Mucosa of rectum (tissue), 2 donors: ENCODE data around the gene CIB1.
A peak's percentile ranks its signal among the peaks of the same experiment; 100 is the strongest.

ENCODE experiments used
- H3K27ac ChIP-seq, 2 donors: one replicate each; pipeline ENCODE4 v1.7.0; 2013; ENCODE audit warnings: inconsistent platforms in 2 of 2, low read depth in 2 of 2, low read length in 2 of 2
- H3K27me3 ChIP-seq, 2 donors: one replicate each; pipeline ENCODE4 v1.7.0; 2013; ENCODE audit warnings: low read length in 2 of 2; ENCODE audit not compliant: control insufficient read depth in 2 of 2, insufficient read depth in 2 of 2
- H3K36me3 ChIP-seq, 2 donors: one replicate each; pipeline ENCODE4 v1.7.0; 2013; ENCODE audit warnings: low read length in 2 of 2; ENCODE audit not compliant: control insufficient read depth in 2 of 2, insufficient read depth in 2 of 2
- H3K4me1 ChIP-seq, 2 donors: one replicate each; pipeline ENCODE4 v1.7.0; 2013; ENCODE audit warnings: low read length in 2 of 2, mild to moderate bottlenecking in 1 of 2; ENCODE audit not compliant: control insufficient read depth in 2 of 2, insufficient read depth in 2 of 2
- H3K4me3 ChIP-seq, 2 donors: one replicate each; pipeline ENCODE4 v1.7.0; 2013; ENCODE audit warnings: low read length in 2 of 2
- H3K9ac ChIP-seq, 2 donors: one replicate each; pipeline ENCODE4 v1.7.0; 2013; ENCODE audit warnings: low read length in 2 of 2, low read depth in 1 of 2, mild to moderate bottlenecking in 1 of 2
- H3K9me3 ChIP-seq, 2 donors: one replicate each; pipeline ENCODE4 v1.7.0; 2013; ENCODE audit warnings: low read length in 2 of 2; ENCODE audit not compliant: control insufficient read depth in 2 of 2
- donor health status: healthy.
- donor health status: Normal muscosa, but diverticular disease.

CIB1 gene

DNA sequence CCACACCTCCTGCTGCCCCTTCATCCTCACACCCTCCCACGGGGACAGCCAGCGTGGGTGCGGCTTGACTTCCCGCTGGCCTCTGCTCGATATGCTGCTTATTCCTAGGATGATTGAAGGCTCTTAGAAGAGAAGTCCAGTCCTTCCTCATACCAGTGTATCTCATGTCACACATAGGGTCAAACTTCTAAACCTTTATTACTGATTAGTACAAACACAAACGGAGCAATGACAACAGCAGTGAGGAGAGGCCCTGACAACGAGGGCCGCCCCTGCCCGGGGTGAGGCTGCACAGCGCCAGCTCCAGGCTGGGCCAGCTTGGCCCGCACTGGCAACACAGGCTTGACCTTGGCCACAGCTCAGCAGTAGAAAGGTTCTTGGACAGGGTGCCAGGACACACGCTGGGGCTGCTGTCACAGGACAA is 3.7 kb downstream of the CIB1 start:
- H3K27ac ChIP-seq: peak overlapping the region; percentile 99
- H3K36me3 ChIP-seq: peaks cover 45 to 59% of the 10 kb centered on the region in 2 donors
- H3K27me3 ChIP-seq: no peaks in the 10 kb centered on the region
- peaks cover 42 to 48% of the 10 kb centered on the region in 2 donors for H3K4me1 ChIP-seq
- H3K9me3 ChIP-seq: no peaks in the 10 kb centered on the region
- no peak overlapping the region for H3K4me3 ChIP-seq
- H3K9ac ChIP-seq: peak overlapping the region; percentile 44 to 98

DNA sequence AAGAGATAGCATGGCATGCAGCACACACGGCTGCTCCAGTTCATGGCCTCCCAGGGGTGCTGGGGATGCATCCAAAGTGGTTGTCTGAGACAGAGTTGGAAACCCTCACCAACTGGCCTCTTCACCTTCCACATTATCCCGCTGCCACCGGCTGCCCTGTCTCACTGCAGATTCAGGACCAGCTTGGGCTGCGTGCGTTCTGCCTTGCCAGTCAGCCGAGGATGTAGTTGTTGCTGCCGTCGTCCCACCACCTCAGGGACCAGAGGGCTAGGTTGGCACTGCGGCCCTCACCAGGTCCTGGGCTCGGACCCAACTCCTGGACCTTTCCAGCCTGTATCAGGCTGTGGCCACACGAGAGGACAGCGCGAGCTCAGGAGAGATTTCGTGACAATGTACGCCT is 4.8 kb downstream of the CIB1 start:
- no peaks in the 10 kb centered on the region for H3K9me3 ChIP-seq
- no peaks in the 10 kb centered on the region for H3K27me3 ChIP-seq
- H3K27ac ChIP-seq: peak overlapping the region; percentile 11 to 56
- H3K4me3 ChIP-seq: no peak overlapping the region
- H3K36me3 ChIP-seq: peaks cover 56 to 69% of the 10 kb centered on the region in 2 donors
- peaks cover 36 to 38% of the 10 kb centered on the region in 2 donors for H3K4me1 ChIP-seq
- peak overlapping the region in 1 of 2 donors; percentile 4 for H3K9ac ChIP-seq

DNA sequence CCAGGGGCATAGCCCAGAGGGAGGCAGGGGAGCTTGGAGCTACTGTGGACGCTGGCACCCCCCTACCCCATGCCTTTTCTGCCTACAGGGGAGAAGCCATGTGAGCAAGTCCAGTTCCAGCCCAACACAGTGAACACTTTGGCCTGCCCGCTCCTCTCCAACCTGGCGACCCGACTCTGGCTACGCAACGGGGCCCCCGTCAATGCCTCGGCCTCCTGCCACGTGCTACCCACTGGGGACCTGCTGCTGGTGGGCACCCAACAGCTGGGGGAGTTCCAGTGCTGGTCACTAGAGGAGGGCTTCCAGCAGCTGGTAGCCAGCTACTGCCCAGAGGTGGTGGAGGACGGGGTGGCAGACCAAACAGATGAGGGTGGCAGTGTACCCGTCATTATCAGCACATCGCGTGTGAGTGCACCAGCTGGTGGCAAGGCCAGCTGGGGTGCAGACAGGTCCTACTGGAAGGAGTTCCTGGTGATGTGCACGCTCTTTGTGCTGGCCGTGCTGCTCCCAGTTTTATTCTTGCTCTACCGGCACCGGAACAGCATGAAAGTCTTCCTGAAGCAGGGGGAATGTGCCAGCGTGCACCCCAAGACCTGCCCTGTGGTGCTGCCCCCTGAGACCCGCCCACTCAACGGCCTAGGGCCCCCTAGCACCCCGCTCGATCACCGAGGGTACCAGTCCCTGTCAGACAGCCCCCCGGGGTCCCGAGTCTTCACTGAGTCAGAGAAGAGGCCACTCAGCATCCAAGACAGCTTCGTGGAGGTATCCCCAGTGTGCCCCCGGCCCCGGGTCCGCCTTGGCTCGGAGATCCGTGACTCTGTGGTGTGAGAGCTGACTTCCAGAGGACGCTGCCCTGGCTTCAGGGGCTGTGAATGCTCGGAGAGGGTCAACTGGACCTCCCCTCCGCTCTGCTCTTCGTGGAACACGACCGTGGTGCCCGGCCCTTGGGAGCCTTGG is 5.6 kb downstream of the CIB1 start:
- H3K27ac ChIP-seq: peak overlapping the region in 1 of 2 donors; percentile 56
- no peaks in the 10 kb centered on the region for H3K27me3 ChIP-seq
- peaks cover 65 to 78% of the 10 kb centered on the region in 2 donors for H3K36me3 ChIP-seq
- no peak overlapping the region for H3K4me3 ChIP-seq
- peak overlapping the region in 1 of 2 donors; percentile 4 for H3K9ac ChIP-seq
- peaks cover 35 to 36% of the 10 kb centered on the region in 2 donors for H3K4me1 ChIP-seq
- H3K9me3 ChIP-seq: no peaks in the 10 kb centered on the region

DNA sequence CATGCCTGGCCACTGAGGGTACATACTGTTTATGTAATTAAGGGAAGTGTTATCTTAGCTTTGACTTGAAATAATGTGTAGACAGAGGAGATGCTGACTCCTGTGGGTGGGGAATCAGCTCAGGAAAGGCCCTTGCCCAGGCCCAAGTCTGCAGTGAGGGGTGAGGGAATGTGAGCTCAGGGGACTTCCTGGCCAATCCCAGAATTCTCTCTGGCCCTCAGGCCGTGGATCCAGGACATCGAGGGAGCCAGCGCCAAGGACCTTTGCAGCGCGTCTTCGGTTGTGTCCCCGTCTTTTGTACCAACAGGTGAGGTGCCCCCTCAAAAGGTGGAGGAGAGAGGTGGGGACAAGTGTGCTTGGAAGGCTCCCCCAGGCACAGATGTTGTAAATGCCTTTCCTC is 6.4 kb downstream of the CIB1 start:
- Histone ChIP-seq H3K9me3 (no peaks in the 10 kb centered on the region), H3K4me1 (peaks cover 28 to 30% of the 10 kb centered on the region in 2 donors), H3K27ac (no peak overlapping the region), H3K27me3 (no peaks in the 10 kb centered on the region), H3K4me3 (no peak overlapping the region), H3K9ac (no peak overlapping the region), H3K36me3 (peaks cover 72 to 80% of the 10 kb centered on the region in 2 donors)

DNA sequence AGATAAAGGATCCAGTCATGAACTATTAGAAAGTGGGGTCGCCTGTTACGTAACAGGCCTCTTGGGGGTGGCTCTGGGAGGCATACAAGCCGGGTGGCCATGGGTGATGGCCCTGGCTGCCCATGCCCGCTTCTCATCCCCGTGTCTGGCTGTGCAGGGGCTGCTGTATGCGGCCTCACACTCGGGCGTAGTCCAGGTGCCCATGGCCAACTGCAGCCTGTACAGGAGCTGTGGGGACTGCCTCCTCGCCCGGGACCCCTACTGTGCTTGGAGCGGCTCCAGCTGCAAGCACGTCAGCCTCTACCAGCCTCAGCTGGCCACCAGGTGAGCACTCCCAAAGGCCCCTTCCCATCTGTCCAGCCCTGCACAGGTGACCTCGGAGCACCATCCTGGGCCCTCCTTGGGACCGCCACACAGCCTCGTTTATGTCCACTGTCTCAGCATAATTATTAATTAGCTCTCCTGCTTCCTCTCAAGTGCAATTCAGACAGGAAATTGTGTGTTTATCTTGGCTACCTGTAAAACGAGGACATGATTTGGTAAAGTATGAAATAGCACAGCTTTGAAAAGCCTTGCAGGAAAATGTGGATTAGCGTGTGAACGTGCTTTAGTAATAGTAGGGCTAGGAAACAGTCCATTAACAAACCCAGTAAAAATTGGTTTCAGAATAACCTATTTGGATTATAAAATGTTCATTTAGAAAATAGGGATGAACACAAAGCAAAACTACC is 8.1 kb downstream of the CIB1 start:
- H3K4me1 ChIP-seq: peaks cover 11 to 19% of the 10 kb centered on the region in 2 donors
- no peak overlapping the region for H3K27ac ChIP-seq
- H3K9me3 ChIP-seq: no peaks in the 10 kb centered on the region
- no peak overlapping the region for H3K4me3 ChIP-seq
- H3K36me3 ChIP-seq: peaks cover 64 to 70% of the 10 kb centered on the region in 2 donors
- H3K27me3 ChIP-seq: no peaks in the 10 kb centered on the region
- H3K9ac ChIP-seq: no peak overlapping the region

DNA sequence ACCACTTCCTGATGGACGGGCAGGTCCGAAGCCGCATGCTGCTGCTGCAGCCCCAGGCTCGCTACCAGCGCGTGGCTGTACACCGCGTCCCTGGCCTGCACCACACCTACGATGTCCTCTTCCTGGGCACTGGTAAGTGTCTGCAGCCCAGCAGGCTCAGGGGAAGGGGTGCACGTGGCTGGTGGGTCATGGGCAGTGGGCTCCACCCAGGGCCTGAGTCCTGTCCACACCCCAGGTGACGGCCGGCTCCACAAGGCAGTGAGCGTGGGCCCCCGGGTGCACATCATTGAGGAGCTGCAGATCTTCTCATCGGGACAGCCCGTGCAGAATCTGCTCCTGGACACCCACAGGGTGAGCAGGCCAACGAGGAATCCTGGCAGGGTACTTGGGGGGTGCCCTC is 8.7 kb downstream of the CIB1 start:
- H3K27me3 ChIP-seq: no peaks in the 10 kb centered on the region
- H3K36me3 ChIP-seq: peaks cover 60 to 67% of the 10 kb centered on the region in 2 donors
- no peak overlapping the region for H3K9ac ChIP-seq
- no peaks in the 10 kb centered on the region for H3K9me3 ChIP-seq
- no peak overlapping the region for H3K4me3 ChIP-seq
- no peak overlapping the region for H3K27ac ChIP-seq
- peaks cover 6 to 14% of the 10 kb centered on the region in 2 donors for H3K4me1 ChIP-seq

DNA sequence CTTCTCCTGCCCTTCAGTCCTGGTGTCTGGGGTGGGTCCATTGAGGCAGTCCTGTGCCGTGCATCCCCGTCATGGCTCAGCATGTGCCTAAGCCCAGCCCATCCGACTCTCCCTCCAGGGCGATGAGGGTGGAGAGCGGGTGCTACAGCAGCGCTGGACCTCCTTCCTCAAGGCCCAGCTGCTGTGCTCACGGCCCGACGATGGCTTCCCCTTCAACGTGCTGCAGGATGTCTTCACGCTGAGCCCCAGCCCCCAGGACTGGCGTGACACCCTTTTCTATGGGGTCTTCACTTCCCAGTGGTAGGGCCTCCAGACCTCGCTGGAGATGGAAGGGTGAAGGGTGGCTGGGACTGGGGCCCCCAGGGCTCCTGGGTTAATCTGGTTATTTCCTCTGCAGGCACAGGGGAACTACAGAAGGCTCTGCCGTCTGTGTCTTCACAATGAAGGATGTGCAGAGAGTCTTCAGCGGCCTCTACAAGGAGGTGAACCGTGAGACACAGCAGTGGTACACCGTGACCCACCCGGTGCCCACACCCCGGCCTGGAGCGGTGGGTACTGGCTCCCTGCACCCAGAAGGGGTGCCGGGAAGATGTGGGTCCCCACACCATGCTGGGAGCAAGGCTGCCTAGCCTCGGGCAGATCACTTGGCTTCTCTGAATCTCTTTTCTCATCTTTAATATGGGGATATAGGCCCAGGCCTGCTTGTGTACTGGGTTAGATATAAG is 10.1 kb downstream of the CIB1 start:
- H3K9ac ChIP-seq: no peak overlapping the region
- no peak overlapping the region for H3K4me3 ChIP-seq
- H3K27ac ChIP-seq: no peak overlapping the region
- H3K9me3 ChIP-seq: no peaks in the 10 kb centered on the region
- H3K36me3 ChIP-seq: peaks cover 56 to 60% of the 10 kb centered on the region in 2 donors
- H3K27me3 ChIP-seq: no peaks in the 10 kb centered on the region
- peaks cover 0 to 7% of the 10 kb centered on the region in 2 donors for H3K4me1 ChIP-seq

DNA sequence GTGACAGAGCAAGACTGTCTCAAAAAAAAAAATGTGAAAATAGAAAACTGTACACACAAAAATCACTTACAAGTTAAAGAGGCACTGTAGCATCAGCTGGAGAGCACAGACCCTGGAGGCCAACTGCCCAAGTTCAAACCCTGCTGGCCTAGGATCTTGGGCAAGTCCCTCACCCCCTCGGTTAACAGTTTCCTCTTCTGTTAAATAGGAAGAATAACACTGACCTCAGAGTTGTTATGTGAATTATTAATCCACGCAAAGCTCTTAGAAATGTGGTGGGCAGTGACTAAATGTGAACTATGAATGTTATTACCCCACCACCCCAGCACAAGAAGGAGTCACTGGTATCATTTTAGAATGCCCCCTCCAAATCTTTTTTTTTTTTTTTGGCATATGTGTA is 11.2 kb downstream of the CIB1 start:
- H3K36me3 ChIP-seq: peaks cover 54 to 58% of the 10 kb centered on the region in 2 donors
- no peak overlapping the region for H3K4me3 ChIP-seq
- no peak overlapping the region for H3K9ac ChIP-seq
- H3K9me3 ChIP-seq: no peaks in the 10 kb centered on the region
- H3K27me3 ChIP-seq: no peaks in the 10 kb centered on the region
- peaks cover 0 to 7% of the 10 kb centered on the region in 2 donors for H3K4me1 ChIP-seq
- H3K27ac ChIP-seq: no peak overlapping the region

DNA sequence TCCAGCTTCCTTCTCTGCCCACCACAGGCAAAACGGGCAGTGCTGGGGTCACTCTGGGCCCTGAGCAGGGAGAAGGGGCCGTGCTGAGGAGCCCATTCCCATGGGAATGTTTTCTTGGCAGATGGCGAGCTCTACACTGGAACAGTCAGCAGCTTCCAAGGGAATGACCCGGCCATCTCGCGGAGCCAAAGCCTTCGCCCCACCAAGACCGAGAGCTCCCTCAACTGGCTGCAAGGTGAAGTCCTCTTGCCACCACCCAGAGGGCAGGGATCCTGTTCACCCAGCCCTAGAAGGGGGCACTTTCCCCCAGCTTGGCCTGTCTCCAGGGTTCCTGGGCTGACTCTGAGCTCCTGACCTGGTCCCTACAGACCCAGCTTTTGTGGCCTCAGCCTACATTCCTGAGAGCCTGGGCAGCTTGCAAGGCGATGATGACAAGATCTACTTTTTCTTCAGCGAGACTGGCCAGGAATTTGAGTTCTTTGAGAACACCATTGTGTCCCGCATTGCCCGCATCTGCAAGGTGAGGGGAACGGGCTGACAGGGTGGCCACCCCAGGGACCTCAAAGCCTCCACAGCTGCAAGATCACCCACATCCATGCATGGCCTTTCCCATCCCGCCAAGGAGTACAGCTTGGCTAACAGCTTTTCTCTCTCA is 12.4 kb downstream of the CIB1 start:
- peak overlapping the region; percentile 1 to 14 for H3K27ac ChIP-seq
- no peak overlapping the region for H3K4me3 ChIP-seq
- H3K9me3 ChIP-seq: no peaks in the 10 kb centered on the region
- H3K4me1 ChIP-seq: peaks cover 0 to 7% of the 10 kb centered on the region in 2 donors
- no peak overlapping the region for H3K9ac ChIP-seq
- peaks cover 50 to 57% of the 10 kb centered on the region in 2 donors for H3K36me3 ChIP-seq
- no peaks in the 10 kb centered on the region for H3K27me3 ChIP-seq
